T-cell (primary cell): ENCODE measurements around the gene SNRPA1. TPM values are rescaled to one million over a fixed set of nuclear protein-coding genes. Genes with fewer than 3 reads are reported as not detected.

Experiments
- ATAC-seq, 4 experiments: fragments of 200-7000 bp in 3 of 4; fragments of 150-1000 bp in 1 of 4; cut with Tn5 transposase; replicated peaks in 1 of 4; 1 replicate in 3 of 4; 2 replicates in 1 of 4; pipeline ENCODE4 v1.10.0; 2021; ENCODE audit warnings: moderate library complexity in 3 of 4, mild to moderate bottlenecking in 2 of 4, moderate number of reproducible peaks in 1 of 4
- CTCF ChIA-PET, 2 donors: fragments of 300-600 bp; sonication (Branson Sonifier 250); formaldehyde crosslinking; loops; one replicate each; lab custom pipeline; 2022; ENCODE audit warnings: antibody characterized with exemption in 2 of 2; lab: Charles Lee
- POLR2A ChIA-PET, 2 donors: fragments of 300-600 bp; sonication (Branson Sonifier 250); formaldehyde crosslinking; loops; one replicate each; lab custom pipeline; 2022; ENCODE audit warnings: antibody characterized with exemption in 2 of 2; lab: Charles Lee
- DNase-seq, 35 experiments: peaks; one replicate each; pipeline versions ENCODE4 v3.0.0 to v3.0.0-alpha.2; 2013 to 2023
- H3K27ac ChIP-seq: one replicate; pipeline ENCODE4 v1.5.1; 2013; ENCODE audit warnings: low read length
- H3K27me3 ChIP-seq, 2 experiments: replicated peaks in 1 of 2; 1 replicate in 1 of 2; 2 replicates in 1 of 2; pipeline versions ENCODE4 v1.6.1 to v1.7.0; 2013; ENCODE audit warnings: low read length in 1 of 2, mixed read lengths in 1 of 2; ENCODE audit not compliant: control insufficient read depth in 2 of 2, insufficient read depth in 2 of 2; ENCODE audit errors: extremely low read depth in 1 of 2
- H3K36me3 ChIP-seq, 2 donors: 1 replicate in 1 of 2; 2 replicates in 1 of 2; pipeline versions ENCODE4 v1.6.1 to v1.7.0; 2013; ENCODE audit warnings: low read length in 1 of 2; ENCODE audit not compliant: control insufficient read depth in 2 of 2, insufficient read depth in 1 of 2; ENCODE audit errors: extremely low read depth in 1 of 2
- H3K4me1 ChIP-seq, 2 experiments: 1 replicate in 1 of 2; 2 replicates in 1 of 2; pipeline versions ENCODE4 v1.6.1 to v1.7.0; 2013; ENCODE audit warnings: low read length in 2 of 2, mixed read lengths in 1 of 2; ENCODE audit not compliant: insufficient read depth in 2 of 2, control insufficient read depth in 1 of 2; ENCODE audit errors: extremely low read depth in 1 of 2
- H3K4me3 ChIP-seq, 2 donors: 1 replicate in 1 of 2; 2 replicates in 1 of 2; pipeline versions ENCODE4 v1.5.1 to v1.7.0; 2013; ENCODE audit warnings: mild to moderate bottlenecking in 2 of 2, low read length in 1 of 2, moderate library complexity in 1 of 2; ENCODE audit not compliant: control insufficient read depth in 1 of 2; ENCODE audit errors: extremely low read depth in 1 of 2
- H3K9me3 ChIP-seq: 2 replicates; pipeline ENCODE4 v1.7.0; 2013
- H3K27ac Mint-ChIP-seq, 2 donors: one replicate each; pipeline ENCODE4 v1.8.0; 2020 to 2021; ENCODE audit warnings: mild to moderate bottlenecking in 2 of 2, mixed read lengths in 2 of 2
- H3K27me3 Mint-ChIP-seq, 2 donors: one replicate each; pipeline ENCODE4 v1.8.0; 2021 to 2022; ENCODE audit warnings: mixed read lengths in 2 of 2
- H3K36me3 Mint-ChIP-seq: one replicate; pipeline ENCODE4 v1.8.0; 2021; ENCODE audit warnings: mixed read lengths
- H3K4me1 Mint-ChIP-seq, 3 donors: one replicate each; pipeline ENCODE4 v1.8.0; 2020 to 2022; ENCODE audit warnings: mixed read lengths in 3 of 3, mild to moderate bottlenecking in 1 of 3
- H3K4me3 Mint-ChIP-seq, 3 donors: one replicate each; pipeline ENCODE4 v1.8.0; 2020 to 2022; ENCODE audit warnings: mild to moderate bottlenecking in 3 of 3, mixed read lengths in 3 of 3, moderate library complexity in 3 of 3
- H3K9me3 Mint-ChIP-seq, 3 donors: one replicate each; pipeline ENCODE4 v1.8.0; 2020 to 2022; ENCODE audit warnings: mixed read lengths in 3 of 3
- WGBS: methylation state at CpG from one replicate; pipeline ENCODE4 v1.1.5; 2013; ENCODE audit warnings: missing lambda C conversion rate; ENCODE audit not compliant: insufficient coverage; 5-methylcytosine and 5-hydroxymethylcytosine counted together
- total RNA-seq, 35 experiments: library from RNA in 6 of 35; stranded (reverse) in 6 of 35; fragments of 120-200 nt in 1 of 35; gene quantifications; one replicate each; pipeline versions ENCODE4 v1.2.1 to v1.2.4 and lab custom pipeline; 2013 to 2026

SNRPA1 gene
- total RNA-seq, 5 donors from 2014 or later (not counting 1 experiment from before 2014, with no cell fraction given): 77.0 to 199 (median 97.0) TPM

GRCh38 chr15:101332061-101332467, 37.0 kb upstream of the SNRPA1 start:
- Mint-ChIP-seq H3K27me3 (peaks cover 0 to 17% of the 10 kb centered on the region in 2 donors), H3K27ac (peak overlapping the region in 1 of 2 donors; percentile 87), H3K9me3 (peaks cover 5 to 7% (median 5%) of the 10 kb centered on the region in 3 donors), H3K4me1 (peaks cover 22 to 29% (median 24%) of the 10 kb centered on the region in 3 donors), H3K36me3 (peaks cover 3% of the 10 kb centered on the region), H3K4me3 (peak overlapping the region in 1 of 3 donors; percentile 40)
- Histone ChIP-seq H3K4me3 (no peak overlapping the region), H3K27me3 (peaks cover 0 to 22% of the 10 kb centered on the region in 2 experiments), H3K9me3 (no peaks in the 10 kb centered on the region), H3K27ac (peak overlapping the region; percentile 10), H3K4me1 (peaks cover 0 to 28% of the 10 kb centered on the region in 2 experiments), H3K36me3 (no peaks in the 10 kb centered on the region)
- DNase-seq: no peak
- 89% methylated on average over 7 of the region's 7 CpGs for WGBS
- CTCF ChIA-PET: no interaction called here
- POLR2A ChIA-PET: no interaction called here
- ATAC-seq: no peak

DNA sequence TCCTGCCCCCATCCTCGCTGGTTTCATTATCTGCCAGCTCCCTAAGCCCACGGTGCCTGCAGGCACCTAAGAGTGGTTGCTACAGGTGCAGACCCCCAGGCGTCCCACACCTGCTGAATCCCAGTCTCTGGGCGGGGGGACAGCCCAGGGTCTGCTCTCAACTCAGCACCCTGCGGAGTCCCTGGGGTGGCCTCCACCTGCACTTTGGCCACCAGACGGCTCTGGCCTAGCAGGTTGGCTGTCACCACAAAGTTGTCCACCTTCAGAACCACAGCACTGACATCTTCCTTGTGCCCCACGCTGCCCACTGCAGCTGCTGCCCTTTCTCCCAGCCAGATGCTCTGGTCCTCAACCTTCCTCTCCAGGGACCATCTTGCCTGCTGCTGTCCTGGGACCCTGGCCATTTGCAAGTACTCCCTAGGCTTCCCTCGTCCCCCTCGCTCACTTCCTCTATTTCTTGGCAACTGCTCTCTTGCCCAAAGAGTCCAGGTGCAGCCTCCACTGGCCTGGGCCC, 34.9 kb upstream of the SNRPA1 start:
- Mint-ChIP-seq H3K4me3 (no peak overlapping the region), H3K36me3 (no peaks in the 10 kb centered on the region), H3K27ac (no peak overlapping the region), H3K27me3 (peaks cover 4 to 35% of the 10 kb centered on the region in 2 donors), H3K9me3 (peaks cover 0 to 7% (median 3%) of the 10 kb centered on the region in 3 donors), H3K4me1 (peaks cover 17 to 24% (median 19%) of the 10 kb centered on the region in 3 donors)
- ChIA-PET POLR2A (no interaction called here), CTCF (no interaction called here)
- Histone ChIP-seq H3K27me3 (peaks cover 0 to 43% of the 10 kb centered on the region in 2 experiments), H3K36me3 (no peaks in the 10 kb centered on the region), H3K4me3 (no peak overlapping the region), H3K9me3 (no peaks in the 10 kb centered on the region), H3K27ac (no peak overlapping the region), H3K4me1 (peaks cover 0 to 25% of the 10 kb centered on the region in 2 experiments)
- DNase-seq (no peak), ATAC-seq (no peak)
- 84% methylated on average over 9 of the region's 9 CpGs for WGBS

DNA sequence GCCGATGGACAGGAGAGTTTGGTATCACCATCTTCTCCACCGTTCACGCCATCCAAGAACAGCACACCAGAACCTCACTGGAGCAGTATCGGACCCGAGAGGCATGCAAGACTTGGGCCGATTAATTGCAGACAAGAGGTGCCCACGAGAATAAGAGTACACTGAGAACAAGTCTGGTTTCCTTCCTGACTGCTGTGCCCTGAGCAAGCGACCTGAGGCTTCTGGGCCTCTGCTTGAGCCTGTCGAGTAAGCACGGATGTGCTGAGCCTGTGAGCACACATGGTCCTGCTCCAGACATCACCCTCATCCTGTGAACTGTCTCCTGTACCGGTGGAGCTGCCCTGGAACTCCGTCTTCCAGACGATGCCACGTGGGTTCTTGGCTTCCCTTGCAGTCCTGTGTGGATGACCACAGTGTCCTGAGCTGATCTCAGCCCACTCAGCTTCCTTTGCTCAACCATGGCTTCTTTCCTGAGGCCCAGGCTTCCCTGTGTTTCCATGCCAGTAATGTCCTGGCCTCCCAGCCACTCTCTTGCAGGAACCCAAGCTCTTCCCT, 34.3 kb upstream of the SNRPA1 start:
- no peak overlapping the region for H3K27ac ChIP-seq
- H3K4me3 ChIP-seq: no peak overlapping the region
- H3K27ac Mint-ChIP-seq: no peak overlapping the region
- ATAC-seq (no peak), DNase-seq (no peak)
- peaks cover 13 to 18% (median 13%) of the 10 kb centered on the region in 3 donors for H3K4me1 Mint-ChIP-seq
- H3K9me3 ChIP-seq: no peaks in the 10 kb centered on the region
- peaks cover 0 to 49% of the 10 kb centered on the region in 2 experiments for H3K27me3 ChIP-seq
- H3K36me3 Mint-ChIP-seq: no peaks in the 10 kb centered on the region
- H3K36me3 ChIP-seq: no peaks in the 10 kb centered on the region
- peaks cover 0 to 20% of the 10 kb centered on the region in 2 experiments for H3K4me1 ChIP-seq
- ChIA-PET POLR2A (no interaction called here), CTCF (no interaction called here)
- 72% methylated on average over 14 of the region's 14 CpGs for WGBS
- no peak overlapping the region for H3K4me3 Mint-ChIP-seq
- peaks cover 4 to 36% of the 10 kb centered on the region in 2 donors for H3K27me3 Mint-ChIP-seq
- H3K9me3 Mint-ChIP-seq: peaks cover 0 to 7% (median 3%) of the 10 kb centered on the region in 3 donors

DNA sequence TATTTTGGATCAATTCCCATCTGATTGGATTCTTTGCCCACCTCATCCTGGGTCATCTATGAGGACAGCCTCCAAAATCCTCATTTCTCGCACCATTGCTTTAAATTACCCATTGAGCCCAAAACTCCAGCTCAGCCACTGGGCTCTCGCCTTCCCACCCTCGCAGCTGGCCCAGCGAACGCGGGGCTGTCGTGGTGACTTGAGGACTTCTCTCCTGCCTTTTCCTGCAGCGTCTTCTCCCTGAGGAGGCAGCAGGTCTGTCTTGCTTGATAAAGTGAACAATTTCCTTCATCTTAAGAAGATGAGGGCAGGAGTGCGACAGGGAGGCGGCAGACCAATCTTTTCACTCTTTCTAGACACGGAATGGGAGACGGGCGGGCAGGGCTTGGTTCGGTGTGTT, 33.0 kb upstream of the SNRPA1 start:
- Histone ChIP-seq H3K36me3 (no peaks in the 10 kb centered on the region), H3K9me3 (no peaks in the 10 kb centered on the region), H3K27me3 (peaks cover 0 to 56% of the 10 kb centered on the region in 2 experiments), H3K27ac (no peak overlapping the region), H3K4me3 (no peak overlapping the region), H3K4me1 (peaks cover 0 to 9% of the 10 kb centered on the region in 2 experiments)
- 80% methylated on average over 12 of the region's 14 CpGs for WGBS
- ATAC-seq (no peak), DNase-seq (no peak)
- Mint-ChIP-seq H3K36me3 (no peaks in the 10 kb centered on the region), H3K27me3 (peaks cover 8 to 44% of the 10 kb centered on the region in 2 donors), H3K27ac (no peak overlapping the region), H3K4me3 (no peak overlapping the region), H3K9me3 (peaks cover 0 to 1% (median 0%) of the 10 kb centered on the region in 3 donors), H3K4me1 (peaks cover 4 to 8% (median 4%) of the 10 kb centered on the region in 3 donors)
- ChIA-PET POLR2A (no interaction called here), CTCF (no interaction called here)

DNA sequence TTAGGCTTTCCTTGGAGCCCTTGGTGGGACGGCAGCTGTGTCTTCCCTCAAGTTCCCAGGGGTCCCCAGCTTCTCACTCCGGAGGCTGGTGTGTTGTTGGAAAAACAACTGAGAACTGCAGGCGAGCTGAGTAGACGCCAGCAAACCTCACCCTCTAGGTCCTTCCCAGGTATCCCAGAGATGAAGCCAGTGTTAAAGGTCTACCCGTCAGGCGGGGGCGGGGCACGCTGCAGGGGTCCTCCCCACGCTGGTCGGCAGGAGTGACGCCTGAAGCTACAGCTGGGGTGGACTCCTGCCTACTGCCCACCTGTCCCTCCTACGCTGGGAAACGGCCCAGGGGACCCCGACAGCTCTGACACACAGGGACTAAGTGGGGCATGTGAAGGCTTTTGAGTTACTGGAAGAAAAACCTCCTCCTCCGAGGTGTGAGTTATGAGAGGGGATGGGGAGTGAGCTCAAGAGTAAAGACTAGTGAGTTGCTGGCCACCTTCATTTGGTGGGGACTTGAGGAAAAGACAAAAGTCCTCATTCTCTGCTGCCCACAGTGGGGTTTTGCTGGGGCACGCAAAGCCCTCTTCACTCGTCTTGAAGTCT, 32.2 kb upstream of the SNRPA1 start:
- Histone ChIP-seq H3K36me3 (no peaks in the 10 kb centered on the region), H3K27me3 (peaks cover 0 to 59% of the 10 kb centered on the region in 2 experiments), H3K4me1 (peaks cover 0 to 1% of the 10 kb centered on the region in 2 experiments), H3K9me3 (no peaks in the 10 kb centered on the region), H3K4me3 (no peak overlapping the region), H3K27ac (no peak overlapping the region)
- ChIA-PET CTCF (interaction anchor here in 1 of 2 donors (0.5 kb wide), 1 partner anchor 27 kb away, joined by 3 read pairs; no protein-coding TSS in a partner anchor), POLR2A (no interaction called here)
- H3K4me3 Mint-ChIP-seq: no peak overlapping the region
- H3K36me3 Mint-ChIP-seq: no peaks in the 10 kb centered on the region
- H3K27ac Mint-ChIP-seq: no peak overlapping the region
- H3K9me3 Mint-ChIP-seq: no peaks in the 10 kb centered on the region
- DNase-seq (no peak), ATAC-seq (no peak)
- H3K27me3 Mint-ChIP-seq: peaks cover 8 to 44% of the 10 kb centered on the region in 2 donors
- 81% methylated on average over 8 of the region's 17 CpGs for WGBS
- H3K4me1 Mint-ChIP-seq: peaks cover 0 to 1% (median under 1%) of the 10 kb centered on the region in 3 donors

DNA sequence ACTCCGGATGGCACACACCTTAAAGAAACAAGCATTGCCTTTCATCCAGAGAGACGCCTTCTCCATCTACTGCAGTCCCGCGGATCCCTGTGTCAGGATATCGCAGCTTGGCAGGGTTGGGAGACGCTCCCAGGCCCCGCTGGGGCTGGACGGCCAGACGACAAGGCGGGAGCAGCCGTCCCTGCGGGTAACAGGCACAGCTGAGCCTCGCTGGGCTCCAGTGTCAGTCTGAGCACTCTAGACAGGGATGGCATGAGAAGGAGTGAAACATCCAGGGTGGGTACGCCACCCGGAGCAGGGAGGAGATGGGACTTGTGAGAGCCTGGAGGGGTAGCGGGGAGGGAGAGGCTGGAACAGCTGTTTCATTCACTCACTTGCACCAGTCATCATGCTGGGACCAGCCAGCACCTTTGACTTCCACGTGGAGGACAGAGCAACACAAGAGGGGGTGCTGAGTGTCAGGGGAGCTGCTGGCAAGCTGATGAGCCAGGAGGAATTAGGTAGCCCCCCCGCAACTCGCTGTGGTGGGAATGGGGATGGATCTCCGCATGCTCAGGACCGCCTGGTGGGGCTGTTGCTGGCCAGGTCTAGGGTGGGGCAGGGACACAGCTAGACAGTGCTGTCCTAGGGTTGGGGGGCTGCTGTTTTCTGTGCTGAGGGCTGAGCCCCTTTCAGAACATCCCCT, 31.6 kb upstream of the SNRPA1 start:
- H3K9me3 Mint-ChIP-seq: no peaks in the 10 kb centered on the region
- H3K4me3 ChIP-seq: no peak overlapping the region
- H3K27ac ChIP-seq: no peak overlapping the region
- H3K4me1 ChIP-seq: no peaks in the 10 kb centered on the region
- no peaks in the 10 kb centered on the region for H3K36me3 Mint-ChIP-seq
- POLR2A ChIA-PET: no interaction called here
- H3K36me3 ChIP-seq: no peaks in the 10 kb centered on the region
- H3K4me3 Mint-ChIP-seq: no peak overlapping the region
- no peaks in the 10 kb centered on the region for H3K9me3 ChIP-seq
- CTCF ChIA-PET: no interaction called here
- peaks cover 0 to 61% of the 10 kb centered on the region in 2 experiments for H3K27me3 ChIP-seq
- ATAC-seq (no peak), DNase-seq (peak in 1 of 35 experiments; percentile 14)
- 78% methylated on average over 17 of the region's 21 CpGs for WGBS
- peaks cover 12 to 49% of the 10 kb centered on the region in 2 donors for H3K27me3 Mint-ChIP-seq
- H3K4me1 Mint-ChIP-seq: no peaks in the 10 kb centered on the region
- H3K27ac Mint-ChIP-seq: no peak overlapping the region
